Stimulated activated CD4-positive, alpha-beta T cell treated with anti-CD3 and anti-CD28 coated beads, Interleukin-2, amount 100 ng/mL, for 24 hours (primary cell): ENCODE measurements around the gene PPIB.

Experiments
- DNase-seq, 2 donors: peaks; one replicate each; pipeline ENCODE4 v3.0.0-alpha.2; 2020

PPIB gene

DNA sequence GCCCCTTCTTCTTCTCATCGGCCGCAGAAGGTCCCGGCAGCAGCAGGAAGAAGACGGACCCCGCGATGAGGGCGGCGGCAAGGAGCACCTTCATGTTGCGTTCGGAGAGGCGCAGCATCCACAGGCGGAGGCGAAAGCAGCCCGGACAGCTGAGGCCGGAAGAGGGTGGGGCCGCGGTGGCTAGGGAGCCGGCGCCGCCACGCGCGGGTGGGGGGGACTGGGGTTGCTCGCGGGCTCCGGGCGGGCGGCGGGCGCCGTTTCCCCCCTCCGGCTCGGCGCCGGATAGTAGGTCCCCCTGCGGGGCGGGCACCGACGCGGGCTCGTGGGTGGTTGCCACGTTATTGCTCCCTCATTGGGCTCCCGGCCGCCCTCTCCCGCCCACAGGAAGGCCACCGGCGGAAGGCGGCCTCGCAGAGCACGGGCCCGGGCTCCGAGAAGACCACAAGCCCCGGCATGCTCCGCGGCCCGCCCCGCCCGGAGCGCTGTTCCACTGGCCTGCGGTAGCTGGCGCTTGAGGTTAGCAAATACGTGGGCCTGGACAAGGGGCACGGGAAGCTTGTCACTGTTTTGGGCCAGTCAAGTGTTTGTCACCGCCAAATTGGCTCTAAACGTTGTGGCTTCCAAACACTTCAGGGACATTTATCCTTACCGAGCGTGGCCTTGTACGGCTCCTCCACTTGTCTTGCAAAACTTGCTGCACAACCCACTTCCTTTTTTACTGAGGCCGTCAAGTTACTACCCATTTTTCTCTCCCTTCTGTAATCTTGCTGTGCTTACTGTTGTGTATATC lies at the start of gene PPIB:
Gene PPIB, minus strand, starts transcription at position 154 of the 790 bp plus-strand sequence. Its CDS starts 36 bp downstream, at position 118.
- peak; percentile 96 to 97 for DNase-seq

GRCh38 chr15:64211696-64212095 lies 48.9 kb upstream of the PPIB start:
- no peak for DNase-seq

GRCh38 chr15:64210371-64210770 lies 47.5 kb upstream of the PPIB start:
- DNase-seq, result no peak

- no peak for DNase-seq
Measured at GRCh38 chr15:64209680-64210334, 47.0 kb upstream of the PPIB start.

- no peak for DNase-seq
Measured at GRCh38 chr15:64205202-64205601, 42.4 kb upstream of the PPIB start.

DNA sequence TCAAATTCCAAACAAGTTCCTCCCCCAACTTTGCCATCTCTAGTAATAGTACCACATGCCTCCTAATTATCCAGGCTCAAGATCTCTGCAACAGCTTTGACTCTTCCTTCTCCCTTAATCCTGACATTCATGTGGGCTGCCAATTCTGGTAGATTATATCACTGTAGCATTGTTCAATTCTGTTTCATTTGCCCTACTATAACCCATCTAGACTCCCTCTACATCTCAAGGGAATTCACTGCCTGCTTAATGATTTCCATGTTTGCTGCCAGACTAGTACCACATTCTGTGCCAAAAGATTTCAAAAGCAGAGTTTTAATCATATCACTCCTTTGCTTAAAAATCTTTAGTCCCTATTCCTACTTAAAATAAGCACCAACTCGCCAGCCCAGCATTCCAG lies 34.6 kb upstream of the PPIB start:
- DNase-seq, result no peak

GRCh38 chr15:64193971-64194370 lies 31.1 kb upstream of the PPIB start:
- no peak for DNase-seq

DNA sequence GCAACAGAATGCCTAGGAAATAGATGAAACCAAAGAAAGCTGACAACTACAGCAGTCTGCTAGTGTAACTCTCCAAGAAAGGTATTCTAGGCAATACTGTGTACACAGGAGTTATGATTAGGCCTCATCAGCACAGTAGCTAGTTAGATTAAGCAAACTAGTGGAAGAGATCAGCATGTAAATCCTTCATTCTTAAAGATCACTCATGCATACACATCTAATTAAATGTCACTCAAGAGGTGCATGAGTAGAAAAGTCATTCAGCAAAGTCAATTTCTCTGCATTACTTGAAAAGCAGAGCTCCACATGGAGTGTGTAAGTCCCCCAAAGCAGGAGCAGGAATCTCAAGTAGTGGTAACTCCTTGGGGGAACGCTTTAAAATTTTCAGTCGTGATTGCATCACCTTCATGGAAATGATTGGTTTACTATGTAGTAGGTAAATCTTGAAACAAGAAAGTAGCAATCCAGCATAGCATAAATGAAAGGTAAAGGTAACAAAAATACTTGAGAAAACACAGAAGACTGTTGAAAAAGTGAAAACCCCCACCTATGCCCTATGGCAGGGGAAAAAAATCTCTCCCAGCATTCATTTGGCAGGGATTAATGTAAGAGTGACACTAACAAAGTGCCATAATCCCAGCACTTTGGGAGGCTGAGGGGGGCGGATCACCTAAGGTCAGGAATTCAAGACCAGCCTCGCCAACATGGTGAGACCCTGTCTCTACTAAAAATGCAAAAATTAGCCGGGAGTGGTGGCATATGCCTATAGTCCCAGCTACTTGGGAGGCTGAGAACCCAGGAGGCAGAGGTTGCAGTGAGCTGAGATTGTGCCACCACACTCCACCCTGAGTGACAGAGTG lies 29.4 kb upstream of the PPIB start:
- DNase-seq, result no peak

- no peak for DNase-seq
Measured at GRCh38 chr15:64187396-64188191, 24.8 kb upstream of the PPIB start.

DNA sequence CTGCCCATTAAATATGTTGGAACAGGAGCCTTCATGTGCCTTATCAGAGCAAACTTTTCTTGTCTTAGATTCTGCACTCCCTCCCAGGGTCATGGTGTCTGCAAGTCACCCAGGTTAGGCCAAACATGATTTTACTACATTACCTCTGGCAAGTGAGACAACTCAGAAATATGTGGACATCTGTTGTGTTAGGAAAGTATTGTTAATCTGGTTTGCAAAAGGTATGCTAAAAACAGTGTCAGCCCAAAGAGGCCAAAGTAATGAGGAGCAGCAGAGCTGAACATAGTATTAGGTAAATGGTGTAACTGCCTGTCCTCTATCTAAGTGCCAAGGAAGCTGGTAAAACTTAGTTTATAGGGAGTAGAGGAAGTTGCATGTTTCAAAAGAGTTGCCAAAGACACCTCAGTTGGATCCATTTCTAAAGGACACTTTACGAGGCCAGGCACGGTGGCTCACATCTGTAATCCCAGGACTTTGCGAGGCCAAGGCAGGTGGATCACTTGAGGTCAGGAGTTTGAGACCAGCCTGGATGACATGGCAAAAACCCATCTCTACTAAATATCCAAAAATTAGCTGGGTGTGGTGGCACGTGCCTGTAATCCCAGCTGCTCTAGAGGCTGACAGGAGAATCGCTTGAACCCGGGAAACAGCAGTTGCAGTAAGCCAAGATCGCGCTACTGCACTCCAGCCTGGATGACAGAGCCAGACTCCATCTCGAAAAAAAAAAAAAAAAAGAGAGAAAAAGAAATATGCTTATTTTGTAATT lies 22.5 kb upstream of the PPIB start:
- no peak for DNase-seq

- no peak for DNase-seq
Measured at GRCh38 chr15:64182859-64183370, 20.1 kb upstream of the PPIB start.

GRCh38 chr15:64180235-64180824 lies 17.5 kb upstream of the PPIB start:
- DNase-seq, result no peak

- no peak for DNase-seq
Measured at GRCh38 chr15:64166102-64166890, 3.5 kb upstream of the PPIB start.

GRCh38 chr15:64164436-64164835 lies 1.6 kb upstream of the PPIB start:
- no peak for DNase-seq

GRCh38 chr15:64163659-64164362 lies 989 bp upstream of the PPIB start:
- no peak for DNase-seq

DNA sequence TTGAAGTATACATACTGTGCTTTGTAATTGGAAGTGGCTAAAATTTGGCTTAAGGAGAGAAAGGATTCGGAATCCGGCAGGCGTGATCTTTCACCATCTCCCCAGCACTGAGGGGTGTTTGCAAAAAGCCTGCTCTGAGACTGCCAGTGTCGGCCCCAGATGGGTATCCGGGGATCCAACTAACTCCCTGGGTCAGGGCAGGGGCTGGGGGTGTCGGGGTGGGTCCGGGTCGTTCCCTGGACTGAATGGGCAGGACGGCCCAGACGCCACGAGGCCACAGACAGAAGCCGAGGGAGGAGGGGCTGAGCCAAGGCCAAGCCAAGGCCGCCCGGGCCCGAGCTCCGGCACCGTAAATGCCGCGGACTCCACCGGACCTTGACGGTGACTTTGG lies 349 bp downstream of the PPIB start:
- no peak for DNase-seq

DNA sequence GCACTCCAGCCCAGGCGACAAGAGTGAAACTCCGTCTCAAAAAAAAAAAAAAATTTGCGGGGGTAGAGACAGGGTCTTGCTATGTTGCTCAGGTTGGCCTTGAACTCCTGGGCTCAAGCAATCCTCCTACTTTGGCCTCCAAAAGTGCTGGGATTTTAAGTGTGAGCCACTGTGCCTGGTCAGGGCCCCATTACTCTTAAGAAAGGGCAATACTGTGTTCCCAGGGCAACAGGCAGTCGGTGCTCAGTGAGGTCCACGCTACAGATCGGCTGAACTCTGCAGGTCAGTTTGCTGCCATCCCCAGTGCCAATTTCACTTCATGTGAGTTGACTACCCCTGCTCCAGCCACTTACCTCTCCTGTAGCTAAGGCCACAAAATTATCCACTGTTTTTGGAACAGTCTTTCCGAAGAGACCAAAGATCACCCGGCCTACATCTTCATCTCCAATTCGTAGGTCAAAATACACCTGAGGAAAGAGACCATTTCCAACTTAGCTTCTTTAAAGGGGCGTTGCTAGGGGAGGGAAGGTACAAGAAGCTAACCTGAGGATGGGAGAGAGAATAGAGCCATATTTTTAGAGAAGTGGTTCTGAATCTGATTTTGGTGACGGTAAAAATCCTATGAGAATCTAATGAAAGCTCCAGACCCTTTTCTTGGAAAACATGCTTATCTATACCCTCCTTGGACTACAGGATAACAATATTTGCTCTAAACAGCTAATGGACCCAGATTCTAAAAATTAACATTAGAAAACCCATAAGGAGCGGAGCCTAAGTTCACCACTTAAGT lies 939 bp downstream of the PPIB start:
- no peak for DNase-seq

GRCh38 chr15:64158363-64159134 lies 4.3 kb downstream of the PPIB start:
- DNase-seq, result no peak
